ENCODE measurements around the gene RNF225.
"Not testable (repeated sequence)": the region's sequence is repeated elsewhere in the genome, so short reads cannot be mapped to it uniquely, and the experiment has no call there.

The RNF225 gene

DNA sequence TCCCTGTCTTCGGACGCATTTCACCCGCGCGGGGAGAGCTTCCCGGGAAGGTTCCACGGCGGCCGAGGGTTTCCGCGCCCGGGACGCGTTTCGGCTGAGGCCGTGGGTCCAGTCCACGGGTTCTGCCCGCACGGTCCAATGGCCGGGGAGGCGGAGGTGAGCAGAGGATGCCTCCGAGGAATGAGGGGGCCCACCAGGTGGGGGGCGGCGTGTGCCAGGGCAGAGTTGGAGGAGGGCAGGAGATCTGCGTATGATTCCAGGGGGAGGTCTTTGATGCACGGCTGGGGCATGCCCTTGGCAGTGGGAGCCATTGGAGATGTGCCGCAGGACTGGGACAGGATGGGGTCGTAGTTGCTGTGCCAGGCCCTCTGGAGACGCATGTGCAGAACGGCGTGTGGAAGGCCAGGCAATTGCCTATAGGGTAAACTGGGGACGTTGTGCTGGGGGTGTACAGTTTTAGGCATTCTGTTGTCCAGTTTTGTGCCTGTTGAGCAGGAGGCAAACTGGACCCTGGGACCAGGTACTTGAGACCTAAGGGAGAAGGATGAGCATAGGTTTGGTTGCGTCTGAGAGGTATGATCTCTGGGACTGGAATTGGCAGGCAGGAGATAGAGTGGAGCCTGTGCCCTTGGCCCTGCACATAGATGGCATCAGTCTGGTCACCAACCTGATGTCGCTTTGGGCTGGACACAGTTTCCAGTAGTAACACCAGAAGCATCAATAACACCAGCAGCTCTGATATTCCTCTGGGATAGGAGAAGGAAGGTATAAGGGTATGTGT, 13.7 kb downstream of the RNF225 start:
- peak; percentile 37 for DNase-seq

DNA sequence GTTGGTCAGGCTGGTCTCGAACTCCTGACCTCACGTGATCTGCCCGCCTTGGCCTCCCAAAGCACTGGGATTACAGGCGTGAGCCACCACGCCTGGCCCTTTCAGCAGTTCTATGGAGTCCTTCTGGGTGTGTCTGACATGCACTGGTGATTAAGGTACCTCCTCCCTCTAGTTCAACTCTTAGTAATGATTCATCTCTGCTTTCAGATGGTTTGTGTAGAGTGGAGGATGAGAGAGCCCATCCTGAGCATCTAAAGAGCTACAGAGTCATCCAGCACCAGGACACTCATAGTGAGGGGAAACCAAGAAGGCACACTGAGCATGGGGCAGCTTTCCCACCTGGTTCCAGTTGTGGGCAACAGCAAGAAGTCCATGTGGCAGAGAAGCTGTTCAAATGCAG, 21.1 kb downstream of the RNF225 start:
- DNase-seq, result no peak

DNA sequence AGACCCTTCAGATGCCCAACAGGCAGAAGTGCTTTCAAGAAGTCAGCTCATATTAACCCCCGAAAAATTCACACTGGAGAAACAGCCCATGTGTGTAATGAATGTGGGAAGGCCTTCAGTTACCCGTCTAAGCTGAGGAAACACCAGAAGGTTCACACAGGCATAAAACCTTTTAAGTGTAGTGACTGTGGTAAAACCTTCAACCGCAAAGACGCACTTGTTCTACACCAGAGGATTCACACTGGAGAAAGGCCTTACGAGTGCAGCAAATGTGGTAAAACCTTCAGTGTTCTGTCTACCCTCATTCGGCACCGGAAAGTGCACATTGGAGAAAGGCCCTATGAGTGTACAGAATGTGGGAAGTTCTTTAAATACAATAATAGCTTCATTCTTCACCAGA, 21.6 kb downstream of the RNF225 start:
- DNase-seq, result no peak

DNA sequence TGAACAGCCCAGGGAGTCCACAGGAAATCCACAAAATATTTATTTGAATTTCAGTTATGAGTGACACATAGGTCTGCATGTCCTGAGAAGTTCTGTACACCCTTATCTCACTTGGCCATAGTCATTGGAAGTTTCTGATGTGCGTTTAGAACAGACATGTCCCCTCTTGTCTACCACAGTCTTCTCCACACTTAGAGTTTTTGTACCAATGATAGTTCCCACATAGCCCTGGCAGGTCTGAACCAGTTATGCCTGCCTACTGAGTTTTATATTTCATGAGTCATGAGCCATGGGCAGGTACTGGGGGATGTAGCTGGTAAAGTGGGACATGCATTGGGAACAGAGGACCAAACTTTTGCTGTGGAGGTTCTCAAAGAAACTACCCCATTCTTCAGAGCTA, 33.2 kb downstream of the RNF225 start:
- DNase-seq, result no peak

DNA sequence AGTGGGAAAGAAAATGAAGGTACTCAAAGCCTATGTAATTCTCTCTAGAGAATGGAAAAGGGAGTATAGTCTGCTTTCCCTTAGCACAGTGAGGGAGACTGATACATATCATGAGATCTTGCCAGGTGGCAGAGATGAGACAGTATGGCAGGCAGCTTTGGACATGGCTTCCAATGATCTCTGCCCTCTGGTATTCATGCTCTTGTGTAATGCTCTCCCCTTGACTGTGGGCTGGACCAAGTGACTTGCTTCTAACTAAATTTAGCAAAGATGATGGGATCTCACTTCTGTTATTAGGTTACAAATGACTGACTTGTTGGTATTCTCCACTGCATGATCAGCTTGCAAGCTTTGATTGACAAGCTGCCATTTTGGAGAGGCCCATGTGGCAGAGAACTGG, 34.3 kb downstream of the RNF225 start:
- no peak for DNase-seq

DNA sequence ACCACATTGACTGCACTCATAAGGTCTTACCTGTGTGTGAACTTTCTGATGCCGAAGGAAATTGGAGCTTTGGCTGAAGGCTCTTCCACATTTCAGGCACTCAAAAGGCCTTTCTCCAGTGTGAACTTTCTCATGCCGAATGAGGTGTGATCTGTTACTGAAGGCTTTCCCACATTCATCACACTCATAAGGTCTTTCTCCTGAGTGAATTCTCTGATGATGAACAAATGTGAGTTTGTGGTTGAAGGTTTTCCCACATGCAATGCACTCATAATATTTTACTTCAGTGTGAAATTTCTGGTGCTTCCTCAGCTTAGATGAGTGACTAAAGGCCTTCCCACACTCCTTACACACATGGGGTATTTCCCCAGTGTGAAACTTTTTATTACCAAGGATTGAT, 38.8 kb downstream of the RNF225 start:
- DNase-seq, result no peak

DNA sequence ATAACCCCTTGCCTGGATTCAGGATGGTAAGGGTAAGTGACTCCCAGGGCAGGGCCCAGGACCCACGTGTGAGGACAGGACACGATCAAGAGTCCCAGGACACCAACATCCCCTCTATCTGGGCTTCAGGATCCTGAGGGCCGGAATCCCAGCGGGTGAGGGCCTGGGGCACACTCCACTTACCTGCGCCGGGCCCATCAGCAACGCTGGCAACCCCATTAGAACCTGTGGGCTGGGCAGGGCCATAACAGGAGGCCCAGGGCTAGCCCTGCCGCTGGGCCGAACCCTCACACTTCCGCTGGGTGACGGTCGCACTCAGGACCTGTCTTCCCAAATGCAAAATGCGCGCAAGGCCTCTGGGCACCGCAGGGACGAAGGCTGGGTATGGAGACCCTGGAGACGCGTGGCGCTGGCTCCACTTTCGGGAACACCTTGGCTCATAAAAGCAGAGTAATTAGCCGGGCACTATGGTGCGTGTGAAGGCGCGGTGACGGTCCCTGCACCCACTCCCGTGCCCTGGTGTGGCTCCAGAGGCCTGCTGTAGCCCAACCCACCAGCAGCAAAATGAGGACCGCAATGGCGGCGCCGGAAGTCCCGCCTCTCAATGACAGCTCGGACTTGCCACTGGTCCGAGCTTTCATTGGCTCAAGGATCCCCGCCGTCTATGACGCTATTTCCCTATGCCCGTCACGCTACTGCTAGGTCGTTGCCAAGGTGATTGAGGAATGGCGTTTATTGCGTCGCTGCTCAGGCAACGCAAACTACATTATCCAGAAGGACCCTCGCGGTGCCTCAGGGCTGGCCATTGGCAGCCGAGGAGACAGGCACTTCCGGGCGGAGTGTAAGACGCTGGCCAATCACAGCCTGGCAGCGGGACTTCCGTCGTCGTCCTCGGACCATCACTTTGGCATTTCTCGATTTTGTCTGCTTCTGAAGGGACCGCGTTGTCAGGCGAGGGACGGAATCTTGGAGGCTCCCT, 44.4 kb downstream of the RNF225 start, which contains the start of gene ZNF132:
ZNF132 (minus strand) TSS at position 578 of the 979 bp plus-strand sequence; CDS start at position 246, 332 bp downstream.
- peak; percentile 85 for DNase-seq

DNA sequence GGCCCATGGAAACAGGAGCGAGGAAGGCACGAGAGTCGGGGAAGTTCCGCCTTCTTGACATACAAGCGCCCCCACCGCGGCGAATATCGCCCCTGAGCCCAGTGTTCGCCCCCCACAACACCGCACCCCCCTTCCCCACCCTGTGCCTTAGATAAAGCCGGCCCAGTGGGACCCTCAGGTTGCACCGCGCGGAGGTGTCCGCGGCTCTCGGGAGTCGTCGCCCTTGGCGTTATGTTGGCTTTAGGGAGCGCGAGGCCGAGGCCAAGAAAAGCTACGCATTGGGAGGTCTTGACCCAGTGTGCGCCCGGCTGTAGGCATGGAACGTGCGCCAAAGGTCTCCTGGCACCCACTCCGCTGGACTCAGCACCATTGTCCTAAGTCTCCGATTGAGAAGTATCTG, 45.1 kb downstream of the RNF225 start:
- DNase-seq, result no peak

DNA sequence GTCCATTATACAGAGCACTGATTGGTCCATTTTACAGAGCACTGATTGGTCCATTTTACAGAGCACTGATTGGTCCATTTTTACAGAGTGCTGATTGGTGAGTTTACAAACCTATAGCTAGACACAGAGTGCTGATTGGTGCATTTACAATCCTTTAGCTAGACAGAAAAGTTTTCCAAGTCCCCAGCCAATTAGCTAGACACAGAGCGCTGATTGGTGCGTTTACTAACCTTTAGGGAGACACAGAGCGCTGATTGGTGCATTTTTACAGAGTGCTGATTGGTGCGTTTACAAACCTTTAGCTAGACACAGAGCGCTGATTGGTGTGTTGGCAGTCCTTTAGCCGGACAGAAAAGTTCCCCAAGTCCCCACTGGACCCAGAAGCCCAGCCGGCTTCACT, 47.5 kb downstream of the RNF225 start:
- not testable (repeated sequence) for DNase-seq

Data from activated CD4-positive, CD25-positive, alpha-beta regulatory T cell treated with anti-CD3 and anti-CD28 coated beads, Interleukin-2, amount 50 U/mL, for 72 hours (primary cell).